Suppressor macrophage (primary cell): Measurements from ENCODE around the gene CDC16.

ENCODE experiments used
- DNase-seq, 4 experiments: peaks; one replicate each; pipeline ENCODE4 v3.0.0-alpha.2; 2020 to 2022

Gene CDC16

DNA sequence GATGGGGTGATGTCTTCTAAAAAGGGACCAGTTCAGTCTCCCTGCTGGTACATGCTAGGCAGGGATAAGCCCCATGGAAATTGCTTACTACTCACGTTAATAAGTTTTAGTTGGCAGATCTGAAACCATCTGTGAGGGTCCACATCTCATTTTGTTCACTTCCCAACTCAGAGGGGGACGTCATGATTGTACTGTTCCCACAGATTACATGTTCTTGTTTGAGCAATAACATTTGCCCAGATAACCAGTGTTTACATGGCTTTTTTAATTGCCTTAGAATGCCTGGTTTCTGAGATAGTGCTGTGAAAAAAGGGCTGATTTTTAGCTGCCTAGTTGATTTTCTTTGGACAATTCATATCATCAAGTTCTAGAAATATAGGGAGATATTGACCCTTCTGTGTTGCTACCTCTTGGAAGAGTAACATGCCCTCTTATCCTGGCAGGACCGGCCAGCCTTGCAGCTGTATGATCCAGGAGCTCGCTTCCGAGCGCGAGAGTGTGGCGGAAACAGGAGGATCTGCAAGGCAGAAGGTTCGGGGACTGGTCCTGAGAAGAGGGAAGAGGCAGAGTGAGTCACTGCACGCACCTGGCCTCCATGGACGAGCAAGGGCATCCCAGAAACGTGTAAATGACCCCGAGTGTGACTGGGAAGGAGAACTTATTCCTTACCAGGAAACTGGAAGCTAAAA, 69.8 kb downstream of the CDC16 start:
- no peak for DNase-seq

DNA sequence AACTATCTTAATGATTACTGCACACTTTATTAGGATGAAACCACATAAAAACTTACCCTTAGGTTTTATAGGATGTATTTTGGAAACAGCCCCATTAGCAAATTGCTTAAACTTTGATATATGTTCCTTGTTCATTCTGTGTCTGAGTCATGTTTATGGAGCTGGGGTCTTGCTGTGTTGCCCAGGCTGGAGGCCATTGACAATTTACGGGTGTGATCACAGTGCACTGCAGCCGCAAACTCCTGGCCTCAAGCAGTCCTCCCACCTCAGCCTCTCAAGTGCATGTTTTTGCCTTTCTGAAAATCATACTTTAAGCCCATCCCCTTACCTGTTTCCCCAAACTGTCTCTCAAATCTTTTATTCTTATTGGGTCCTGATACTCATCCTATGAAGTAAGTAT, 74.4 kb downstream of the CDC16 start:
- no peak for DNase-seq

DNA sequence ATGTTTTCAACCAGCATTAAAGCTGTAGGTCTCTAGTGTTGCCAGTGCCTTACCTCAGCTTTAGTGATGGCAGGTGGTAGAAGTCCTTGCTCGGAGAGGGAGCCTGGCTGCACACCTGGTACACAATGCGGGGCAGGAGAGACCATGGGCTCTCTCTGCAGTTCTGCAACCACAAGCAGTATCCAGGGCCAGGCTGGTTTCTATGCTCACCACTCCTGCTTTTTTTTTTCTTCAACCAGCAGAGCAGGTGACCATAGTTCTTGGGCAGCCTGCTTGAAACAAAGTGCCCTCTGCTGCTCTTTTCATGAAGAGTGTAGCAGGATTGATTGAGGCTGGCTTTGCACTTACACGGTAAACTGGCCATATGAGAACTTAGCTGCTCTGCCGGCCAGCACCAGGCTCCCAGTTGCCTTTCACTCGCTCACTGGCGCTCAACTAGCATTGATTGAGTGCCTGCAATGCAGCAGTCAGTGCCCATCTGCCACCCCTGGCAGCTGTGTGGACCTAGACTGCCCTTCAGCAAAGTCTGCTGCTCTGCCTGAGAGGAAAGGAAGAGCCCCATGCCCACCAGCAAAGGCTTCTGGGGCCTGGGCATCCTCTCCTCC, 75.2 kb downstream of the CDC16 start:
- no peak for DNase-seq

DNA sequence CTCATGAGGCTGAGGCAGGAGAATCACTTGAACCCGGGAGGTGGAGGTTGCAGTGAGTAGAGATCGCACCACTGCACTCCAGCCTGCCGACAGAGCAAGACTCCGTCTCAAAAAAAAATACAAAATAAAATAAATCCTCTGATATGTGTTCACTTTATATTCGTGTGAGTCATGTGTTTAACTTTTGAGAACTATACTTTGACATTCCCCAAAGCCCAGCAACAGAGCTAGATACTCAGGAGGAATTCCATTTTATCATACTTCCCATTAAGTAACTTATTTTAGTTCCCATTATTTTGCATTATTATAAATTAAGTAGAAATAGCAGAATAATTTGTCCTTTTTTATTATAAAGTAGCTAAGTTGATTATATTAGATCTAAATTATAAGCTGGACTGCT, 76.3 kb downstream of the CDC16 start:
- DNase-seq = no peak

DNA sequence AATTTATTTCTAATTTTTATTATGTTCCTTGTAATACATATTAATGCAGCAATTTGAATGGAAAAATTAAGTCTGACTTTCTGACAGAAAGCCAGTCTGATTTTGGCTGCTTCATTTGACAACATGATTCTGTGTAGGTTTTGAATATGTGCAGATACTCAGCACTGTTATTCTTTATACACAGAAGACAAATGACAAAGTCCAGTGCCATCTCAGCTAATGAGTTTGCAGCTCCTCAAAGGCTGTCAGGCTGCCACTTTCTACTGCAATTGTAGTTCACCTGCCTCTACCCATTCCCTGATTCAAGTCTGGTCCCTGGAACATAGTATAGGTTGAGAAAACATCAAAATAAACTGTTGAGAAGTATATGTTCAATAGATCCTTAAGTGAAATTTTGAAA, 76.7 kb downstream of the CDC16 start:
- no peak for DNase-seq

DNA sequence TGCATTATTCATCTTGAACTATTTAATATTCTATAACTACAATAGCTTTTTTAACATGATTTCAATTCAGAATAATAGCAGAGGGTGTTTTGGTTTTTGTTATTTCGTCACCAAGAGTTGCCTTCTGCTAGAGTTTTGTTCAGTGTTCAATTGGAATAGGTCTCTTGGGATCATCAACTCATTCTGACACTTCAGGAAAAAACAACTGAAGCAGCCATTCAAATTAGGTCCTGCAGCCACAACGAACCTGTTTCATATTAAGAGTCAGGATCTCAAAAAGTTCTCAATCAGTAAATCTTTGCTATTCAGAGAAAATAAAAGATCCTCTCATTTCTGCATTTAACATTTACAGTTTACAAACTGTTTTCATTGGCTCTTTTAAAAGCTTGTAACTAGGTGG, 77.2 kb downstream of the CDC16 start:
- no peak for DNase-seq

DNA sequence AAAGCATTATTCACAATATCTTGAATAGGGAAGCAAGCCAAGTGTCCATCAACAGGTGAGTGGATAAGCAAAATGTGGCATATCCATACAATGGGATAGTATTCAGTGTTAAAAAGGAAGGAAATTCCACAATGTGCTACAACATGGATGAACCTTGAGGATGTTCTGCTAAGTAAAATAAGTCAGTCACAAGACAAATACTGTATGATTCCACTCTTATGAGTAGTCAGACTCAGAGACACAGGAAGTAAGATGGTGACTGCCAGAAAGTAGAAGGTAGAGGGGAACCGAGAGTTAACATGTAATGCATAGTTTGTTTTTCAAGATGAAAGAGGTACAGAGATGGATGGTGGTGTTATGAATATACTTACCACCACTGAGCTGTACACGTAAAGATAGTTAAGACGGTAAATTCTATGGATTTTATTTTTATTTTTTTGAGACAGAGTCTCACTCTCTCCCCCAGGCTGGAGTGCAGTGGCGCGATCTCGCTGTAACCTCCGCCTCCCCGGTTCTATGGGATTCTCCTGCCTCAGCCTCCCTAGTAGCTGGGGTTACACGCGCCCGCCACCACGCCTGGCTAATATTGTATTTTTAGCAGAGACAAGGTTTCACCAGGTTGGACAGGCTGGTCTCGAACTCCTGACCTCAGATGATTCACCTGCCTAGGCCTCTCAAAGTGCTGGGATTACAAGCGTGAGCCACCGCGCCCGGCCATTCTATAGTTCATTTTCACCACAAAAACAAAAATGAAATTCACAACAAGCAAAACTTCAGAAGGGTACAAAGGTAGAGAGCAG, 78.6 kb downstream of the CDC16 start:
- peak in 2 of 4 experiments; percentile 28 to 36 for DNase-seq

DNA sequence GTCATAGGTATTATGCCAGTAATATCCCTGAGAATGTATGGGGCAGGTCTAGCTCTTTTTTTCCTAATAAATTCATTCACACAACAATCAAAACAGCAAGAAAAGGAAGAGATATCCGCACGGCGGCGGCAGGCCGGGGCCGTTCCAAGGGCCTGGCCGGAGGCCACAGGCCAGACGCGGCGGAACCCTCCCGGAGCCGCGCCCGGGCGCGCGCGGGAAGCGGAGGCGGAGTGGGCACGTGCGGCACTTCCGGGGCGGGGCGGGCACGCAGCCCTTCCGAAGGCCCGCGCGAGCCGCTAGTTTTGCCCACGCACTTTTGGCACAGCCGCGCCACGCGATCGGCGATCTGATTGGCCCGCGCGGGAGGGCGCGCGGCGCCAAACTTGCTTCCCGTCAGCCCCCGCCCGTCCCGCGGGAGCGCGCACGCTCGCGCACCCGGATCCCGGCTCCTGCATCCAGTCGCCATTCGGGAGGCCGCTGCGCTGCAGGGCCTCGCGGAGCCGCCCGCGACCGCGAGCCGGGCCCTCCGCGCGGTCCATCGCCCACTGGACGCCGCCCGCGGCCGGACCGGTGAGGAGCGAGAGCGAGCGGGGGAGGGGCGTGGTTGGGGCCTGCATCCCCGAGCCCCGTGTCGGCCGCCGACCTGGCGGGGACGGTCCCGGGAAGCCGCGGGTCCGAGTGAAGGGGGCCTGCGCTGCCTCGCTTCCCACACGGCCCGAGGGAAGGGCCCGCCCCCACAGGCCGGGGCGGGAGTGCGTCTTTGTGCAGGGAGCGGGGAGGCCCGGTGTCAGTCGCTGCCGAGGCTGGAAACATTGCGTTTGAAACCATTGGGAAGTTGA, 79.6 kb downstream of the CDC16 start, which contains the start of gene CHAMP1:
Gene CHAMP1, plus strand, starts transcription at position 430 of the 839 bp plus-strand sequence. CDS start 9,340 bp downstream, outside the sequence.
- DNase-seq = peak; percentile 99 to 100 (median 100)

DNA sequence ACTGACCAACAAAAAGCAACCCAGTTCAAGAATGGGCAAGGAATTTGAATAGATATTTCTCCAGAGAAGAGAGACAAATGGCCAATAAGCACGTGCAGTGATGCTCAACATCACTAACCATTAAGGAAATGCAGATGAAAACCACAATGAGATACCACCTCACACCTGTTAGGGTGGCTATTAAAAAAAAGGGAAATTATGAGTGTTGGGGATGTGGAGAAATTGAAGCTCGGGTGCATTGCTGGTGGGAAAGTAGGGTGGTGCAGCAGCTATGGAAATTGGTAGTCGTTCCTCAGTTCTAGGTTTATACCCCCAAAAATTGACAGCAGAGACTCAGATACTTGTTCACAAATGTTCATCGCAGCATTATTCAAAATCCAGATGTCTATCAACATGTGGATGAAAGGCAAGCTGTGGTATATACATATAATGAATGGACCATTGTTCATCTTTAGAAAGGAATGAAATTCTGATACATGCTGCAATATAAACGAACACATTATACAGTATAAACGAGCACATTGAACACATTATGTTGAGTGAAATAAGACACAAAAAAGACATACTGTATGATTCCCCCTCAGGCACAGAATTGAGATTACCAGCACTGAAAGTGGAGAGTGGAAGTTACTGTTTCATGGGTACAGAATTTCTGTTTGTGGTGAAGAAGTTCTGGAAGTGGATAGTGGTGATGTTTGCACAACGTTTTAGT, 80.5 kb downstream of the CDC16 start:
- DNase-seq = peak in 2 of 4 experiments; percentile 12 to 27

DNA sequence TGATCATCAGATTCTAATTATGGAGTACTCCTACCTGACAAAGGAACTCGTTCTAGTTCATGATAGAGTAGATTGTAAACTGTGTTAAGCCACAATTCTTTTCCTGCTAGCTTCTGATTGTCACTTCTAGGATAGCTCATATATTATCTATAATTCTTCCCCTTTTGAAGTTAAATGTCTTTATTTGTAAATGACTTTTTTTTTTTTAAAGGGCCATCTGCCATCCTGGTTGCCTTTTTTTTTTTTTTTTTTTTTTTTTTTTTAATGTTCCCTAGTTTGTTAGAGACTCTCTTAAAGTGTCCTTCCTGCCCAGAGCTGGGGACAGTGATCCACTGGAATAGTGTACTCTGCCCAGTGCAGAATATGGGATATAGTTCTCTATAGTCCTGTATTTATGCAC, 83.9 kb downstream of the CDC16 start:
- DNase-seq = no peak

DNA sequence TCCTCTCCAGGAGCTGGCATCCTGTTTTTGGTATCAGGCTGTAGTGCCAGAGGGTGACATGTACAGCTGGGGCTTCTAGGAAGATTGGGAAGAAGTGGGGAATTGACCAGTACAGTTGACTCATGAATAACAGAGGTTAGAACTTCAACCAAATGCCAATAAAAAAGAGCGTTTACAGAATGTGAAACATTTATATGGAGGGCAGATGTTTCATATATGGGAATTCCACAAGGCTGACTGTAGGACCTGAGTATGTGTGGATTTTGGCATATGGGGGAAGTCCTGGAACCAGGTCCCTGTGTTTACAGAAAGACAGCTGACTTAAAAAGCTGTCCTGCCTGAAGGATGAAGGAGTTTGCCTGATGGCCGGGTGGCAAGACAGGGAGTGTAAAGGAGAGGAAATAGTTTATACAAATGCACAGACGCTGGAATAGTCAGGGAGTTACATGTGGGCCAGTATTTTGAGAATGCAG, 84.8 kb downstream of the CDC16 start:
- no peak for DNase-seq

DNA sequence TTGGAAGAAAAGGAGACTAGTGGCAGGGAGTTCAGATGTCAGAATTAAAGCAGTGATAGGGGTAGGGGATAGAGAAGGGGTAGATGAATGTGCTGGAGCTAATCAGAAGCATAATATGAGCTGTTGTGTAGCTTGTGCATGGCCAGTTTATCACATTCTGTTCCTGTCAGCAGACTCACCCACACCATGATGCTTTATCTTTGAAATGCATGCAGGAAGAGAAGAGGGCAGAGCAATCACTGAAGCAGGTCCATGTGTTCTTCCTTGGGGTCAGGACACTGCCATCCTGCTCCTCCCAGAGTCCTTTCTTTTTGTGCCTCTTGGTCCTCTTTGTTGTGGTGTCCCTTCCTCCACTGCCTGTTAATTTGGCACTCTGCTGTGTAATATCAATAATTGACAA, 85.4 kb downstream of the CDC16 start:
- DNase-seq = no peak

DNA sequence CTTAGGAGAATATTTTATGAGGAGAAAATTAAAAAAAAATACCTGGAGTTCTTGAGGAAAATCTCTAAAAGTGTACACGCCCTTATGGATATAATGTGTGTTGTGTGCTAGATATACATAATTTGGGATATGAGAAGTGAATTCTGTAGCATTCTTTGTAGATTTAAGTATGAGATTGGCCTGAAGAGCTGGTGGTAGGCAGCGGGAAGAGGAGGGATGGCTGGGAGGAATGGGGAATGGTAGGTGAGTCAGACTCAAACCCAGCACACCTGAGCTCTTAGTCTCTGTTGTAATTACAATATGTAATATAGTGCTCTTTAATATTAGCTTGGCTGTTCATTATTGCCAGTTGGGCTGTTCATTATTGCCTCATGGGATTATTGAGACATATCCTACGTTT, 86.6 kb downstream of the CDC16 start:
- no peak for DNase-seq
